Progenitor cell of endocrine pancreas (in vitro differentiated cells): ENCODE data around the gene CALML4. TPM values are rescaled to one million over a fixed set of nuclear protein-coding genes. Genes with fewer than 3 reads are reported as not detected.

ENCODE experiments used
- DNase-seq: peaks from one replicate; pipeline ENCODE4 v3.0.0; 2021; ENCODE audit warnings: low spot score; ENCODE audit not compliant: unreplicated experiment
- H3K27ac Mint-ChIP-seq: 2 replicates; pipeline ENCODE4 v1.8.0; 2021; ENCODE audit warnings: mild to moderate bottlenecking, moderate library complexity, mixed read lengths
- H3K27me3 Mint-ChIP-seq: 2 replicates; pipeline ENCODE4 v1.8.0; 2021; ENCODE audit warnings: mixed read lengths
- H3K36me3 Mint-ChIP-seq: 2 replicates; pipeline ENCODE4 v1.8.0; 2022; ENCODE audit warnings: mixed read lengths; ENCODE audit not compliant: insufficient read depth
- H3K4me1 Mint-ChIP-seq: 2 replicates; pipeline ENCODE4 v1.8.0; 2021; ENCODE audit warnings: low read depth, mixed read lengths
- H3K4me3 Mint-ChIP-seq: 2 replicates; pipeline ENCODE4 v1.8.0; 2021; ENCODE audit warnings: low read depth, mild to moderate bottlenecking, moderate library complexity, mixed read lengths
- H3K9me3 Mint-ChIP-seq: 2 replicates; pipeline ENCODE4 v1.8.0; 2021; ENCODE audit warnings: low read depth, mixed read lengths
- total RNA-seq: library from RNA; stranded (reverse); gene quantifications from 2 replicates; pipeline ENCODE4 v1.2.1, GENCODE V29; 2021
- TF ChIP-seq, protein P1 (sequence below): fragments of 200-600 bp; sonication (generic); IDR thresholded peaks from one replicate; pipeline ENCODE4 v1.5.0; 2021; ENCODE audit warnings: antibody characterized with exemption, mild to moderate bottlenecking; ENCODE audit not compliant: unreplicated experiment

The CALML4 gene
- total RNA-seq, 1 donor from 2014 or later: 9.7 TPM

DNA sequence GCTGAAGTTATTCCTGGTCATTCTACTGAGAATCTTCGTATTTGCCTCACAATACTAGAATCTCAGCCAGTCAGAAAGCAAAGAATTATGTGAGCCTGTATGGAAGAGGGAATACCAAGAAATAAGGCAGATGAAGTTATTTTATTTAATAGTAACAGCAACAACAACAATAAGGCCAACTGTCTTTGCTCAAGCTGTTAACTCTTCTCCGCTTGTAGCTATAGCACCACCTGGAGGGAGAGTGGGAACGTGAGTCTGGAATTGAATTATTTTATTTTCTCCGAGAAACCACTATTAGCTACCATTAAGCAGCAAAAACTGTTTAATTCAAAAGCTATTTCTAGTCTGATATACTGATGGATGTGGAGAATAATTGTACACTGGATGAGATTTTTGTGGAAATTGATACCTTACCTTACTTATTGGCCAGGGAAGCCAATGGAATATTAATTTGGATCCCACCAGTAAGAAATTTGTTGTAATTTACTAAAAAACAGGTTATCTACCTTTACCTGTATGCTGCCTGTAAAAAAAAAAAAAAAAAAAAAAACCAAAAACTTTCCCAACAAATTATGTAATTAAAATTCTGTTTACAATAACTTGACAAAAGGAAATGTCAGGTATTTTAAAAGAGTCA is 50.1 kb downstream of the CALML4 start:
- TF ChIP-seq, protein P1, sequence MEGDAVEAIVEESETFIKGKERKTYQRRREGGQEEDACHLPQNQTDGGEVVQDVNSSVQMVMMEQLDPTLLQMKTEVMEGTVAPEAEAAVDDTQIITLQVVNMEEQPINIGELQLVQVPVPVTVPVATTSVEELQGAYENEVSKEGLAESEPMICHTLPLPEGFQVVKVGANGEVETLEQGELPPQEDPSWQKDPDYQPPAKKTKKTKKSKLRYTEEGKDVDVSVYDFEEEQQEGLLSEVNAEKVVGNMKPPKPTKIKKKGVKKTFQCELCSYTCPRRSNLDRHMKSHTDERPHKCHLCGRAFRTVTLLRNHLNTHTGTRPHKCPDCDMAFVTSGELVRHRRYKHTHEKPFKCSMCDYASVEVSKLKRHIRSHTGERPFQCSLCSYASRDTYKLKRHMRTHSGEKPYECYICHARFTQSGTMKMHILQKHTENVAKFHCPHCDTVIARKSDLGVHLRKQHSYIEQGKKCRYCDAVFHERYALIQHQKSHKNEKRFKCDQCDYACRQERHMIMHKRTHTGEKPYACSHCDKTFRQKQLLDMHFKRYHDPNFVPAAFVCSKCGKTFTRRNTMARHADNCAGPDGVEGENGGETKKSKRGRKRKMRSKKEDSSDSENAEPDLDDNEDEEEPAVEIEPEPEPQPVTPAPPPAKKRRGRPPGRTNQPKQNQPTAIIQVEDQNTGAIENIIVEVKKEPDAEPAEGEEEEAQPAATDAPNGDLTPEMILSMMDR: peak; percentile 81
- no peak overlapping the region for H3K27ac Mint-ChIP-seq
- no peak overlapping the region for H3K4me3 Mint-ChIP-seq
- peak; percentile 15 for DNase-seq
- peaks cover 1% of the 10 kb centered on the region for H3K9me3 Mint-ChIP-seq
- peaks cover 14% of the 10 kb centered on the region for H3K36me3 Mint-ChIP-seq
- H3K27me3 Mint-ChIP-seq: no peaks in the 10 kb centered on the region
- peaks cover 8% of the 10 kb centered on the region for H3K4me1 Mint-ChIP-seq

DNA sequence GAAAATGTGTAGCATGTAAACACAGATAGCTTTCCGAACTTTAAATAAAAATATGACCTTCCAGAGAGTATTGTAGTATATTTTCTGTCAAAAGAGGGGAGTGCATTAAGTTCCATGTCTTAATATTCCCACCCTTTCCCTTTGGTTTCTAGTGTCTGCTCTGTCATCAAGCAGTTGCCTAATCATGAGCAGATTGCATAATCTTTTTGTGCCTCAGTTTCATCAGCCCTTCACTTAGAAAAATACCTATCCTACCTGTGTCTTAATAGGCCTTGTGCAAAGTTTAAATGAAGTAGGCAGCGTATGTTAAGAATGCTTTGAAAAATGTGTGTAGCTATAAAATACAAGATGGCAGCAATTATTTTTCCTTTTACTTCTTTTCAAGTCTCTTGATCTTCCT is 52.8 kb downstream of the CALML4 start:
- Mint-ChIP-seq H3K9me3 (no peaks in the 10 kb centered on the region), H3K27ac (no peak overlapping the region), H3K4me1 (peaks cover 12% of the 10 kb centered on the region), H3K36me3 (peaks cover 12% of the 10 kb centered on the region), H3K27me3 (no peaks in the 10 kb centered on the region), H3K4me3 (no peak overlapping the region)
- DNase-seq: no peak
- TF ChIP-seq, protein P1: no peak

DNA sequence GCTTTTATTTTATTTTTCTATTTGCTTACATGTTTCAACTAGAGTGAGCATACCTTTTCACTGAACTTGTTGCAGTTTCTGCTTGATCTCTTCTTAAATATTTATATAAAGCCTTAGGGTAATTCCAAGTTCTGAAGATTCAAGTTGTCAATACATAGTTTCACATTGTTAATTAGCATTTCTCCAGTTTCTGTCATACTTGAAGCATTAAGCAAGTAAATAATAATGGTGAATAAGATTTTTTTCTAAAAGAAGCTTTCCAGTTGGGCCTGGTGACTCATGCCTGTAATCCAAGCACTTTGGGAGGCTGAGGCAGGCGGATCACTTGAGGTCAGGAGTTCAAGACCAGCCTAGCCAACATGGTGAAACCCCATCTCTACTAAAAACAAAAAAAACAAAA is 53.9 kb downstream of the CALML4 start:
- no peak overlapping the region for H3K27ac Mint-ChIP-seq
- no peak overlapping the region for H3K4me3 Mint-ChIP-seq
- no peaks in the 10 kb centered on the region for H3K9me3 Mint-ChIP-seq
- peaks cover 14% of the 10 kb centered on the region for H3K36me3 Mint-ChIP-seq
- no peak for DNase-seq
- H3K27me3 Mint-ChIP-seq: no peaks in the 10 kb centered on the region
- TF ChIP-seq, protein P1: no peak
- peaks cover 12% of the 10 kb centered on the region for H3K4me1 Mint-ChIP-seq

DNA sequence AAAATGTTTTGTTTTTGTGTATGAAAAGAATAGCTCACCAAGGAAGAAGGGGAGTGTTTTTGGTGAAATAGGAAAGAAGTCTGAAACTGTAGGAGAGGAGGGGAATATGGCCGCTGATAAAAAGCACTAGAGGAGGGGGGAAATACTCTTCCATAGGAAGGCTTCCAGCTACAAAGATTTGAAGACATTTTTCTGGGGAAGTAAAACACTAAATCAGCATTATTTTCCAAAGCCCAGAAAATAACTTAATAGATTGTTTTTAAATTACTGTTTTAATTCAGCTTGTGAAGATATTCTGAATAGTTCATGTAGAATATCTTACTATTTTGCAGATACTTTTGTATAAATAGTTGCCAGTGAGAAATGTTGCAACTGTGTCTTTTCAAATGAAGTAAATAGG is 54.9 kb downstream of the CALML4 start:
- DNase-seq: no peak
- Mint-ChIP-seq H3K27me3 (no peaks in the 10 kb centered on the region), H3K4me3 (no peak overlapping the region), H3K27ac (no peak overlapping the region), H3K4me1 (peaks cover 12% of the 10 kb centered on the region), H3K36me3 (peaks cover 19% of the 10 kb centered on the region), H3K9me3 (no peaks in the 10 kb centered on the region)
- TF ChIP-seq, protein P1: no peak

DNA sequence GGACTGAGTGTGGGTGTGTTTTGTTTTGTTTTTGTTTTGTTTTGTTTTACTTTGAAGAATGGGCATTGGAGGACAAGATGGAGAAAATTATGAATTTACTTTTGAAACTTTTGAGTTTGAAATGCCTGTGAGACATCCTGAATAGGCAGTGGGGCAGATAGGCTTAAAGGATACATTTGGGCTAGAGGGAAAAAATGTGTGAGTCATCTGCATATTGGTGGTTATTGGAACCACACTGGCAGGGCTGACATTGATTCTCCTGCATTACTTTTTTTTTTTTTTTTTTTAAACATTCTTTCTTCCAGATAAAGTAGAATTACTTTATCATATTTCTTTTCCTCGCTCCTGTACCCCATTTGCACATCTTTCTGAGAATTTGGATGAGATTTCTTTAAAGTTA is 56.1 kb downstream of the CALML4 start:
- TF ChIP-seq, protein P1: no peak
- H3K4me3 Mint-ChIP-seq: no peak overlapping the region
- H3K36me3 Mint-ChIP-seq: peaks cover 19% of the 10 kb centered on the region
- no peaks in the 10 kb centered on the region for H3K9me3 Mint-ChIP-seq
- no peak for DNase-seq
- H3K27me3 Mint-ChIP-seq: no peaks in the 10 kb centered on the region
- H3K4me1 Mint-ChIP-seq: peaks cover 5% of the 10 kb centered on the region
- H3K27ac Mint-ChIP-seq: peak overlapping the region; percentile 4
